GM15510 (cell line): ENCODE data around the gene UBXN1.

Experiments
- POLR2A ChIP-seq: IDR thresholded peaks from 3 replicates; pipeline ENCODE4 v1.6.1; 2011; ENCODE audit warnings: borderline replicate concordance; ENCODE audit not compliant: insufficient read length; ENCODE audit errors: extremely low read depth

UBXN1 gene

GRCh38 chr11:62632492-62632891 is 46.4 kb downstream of the UBXN1 start:
- TF ChIP-seq POLR2A, result no peak

GRCh38 chr11:62627713-62628112 is 51.2 kb downstream of the UBXN1 start:
- no peak for TF ChIP-seq POLR2A
